Stomach (tissue), 4 donors: ENCODE measurements around the gene TRIM56.

Source experiments
- POLR2A ChIP-seq, 4 donors: fragments of 450-650 bp; IDR thresholded peaks; one replicate each; pipeline ENCODE4 v1.6.1; 2016; ENCODE audit warnings: antibody characterized with exemption in 4 of 4, control low read depth in 2 of 4, mild to moderate bottlenecking in 1 of 4, moderate library complexity in 1 of 4
- TF ChIP-seq, protein P1 (sequence below), 7 experiments: fragments of 450-650 bp in 4 of 7; fragments of 200-600 bp in 3 of 7; sonication (generic) in 3 of 7; IDR thresholded peaks; one replicate each; pipeline ENCODE4 v1.5.1; 2016 to 2019; ENCODE audit warnings: antibody characterized with exemption in 7 of 7, control low read depth in 2 of 7, mild to moderate bottlenecking in 1 of 7

DNA sequence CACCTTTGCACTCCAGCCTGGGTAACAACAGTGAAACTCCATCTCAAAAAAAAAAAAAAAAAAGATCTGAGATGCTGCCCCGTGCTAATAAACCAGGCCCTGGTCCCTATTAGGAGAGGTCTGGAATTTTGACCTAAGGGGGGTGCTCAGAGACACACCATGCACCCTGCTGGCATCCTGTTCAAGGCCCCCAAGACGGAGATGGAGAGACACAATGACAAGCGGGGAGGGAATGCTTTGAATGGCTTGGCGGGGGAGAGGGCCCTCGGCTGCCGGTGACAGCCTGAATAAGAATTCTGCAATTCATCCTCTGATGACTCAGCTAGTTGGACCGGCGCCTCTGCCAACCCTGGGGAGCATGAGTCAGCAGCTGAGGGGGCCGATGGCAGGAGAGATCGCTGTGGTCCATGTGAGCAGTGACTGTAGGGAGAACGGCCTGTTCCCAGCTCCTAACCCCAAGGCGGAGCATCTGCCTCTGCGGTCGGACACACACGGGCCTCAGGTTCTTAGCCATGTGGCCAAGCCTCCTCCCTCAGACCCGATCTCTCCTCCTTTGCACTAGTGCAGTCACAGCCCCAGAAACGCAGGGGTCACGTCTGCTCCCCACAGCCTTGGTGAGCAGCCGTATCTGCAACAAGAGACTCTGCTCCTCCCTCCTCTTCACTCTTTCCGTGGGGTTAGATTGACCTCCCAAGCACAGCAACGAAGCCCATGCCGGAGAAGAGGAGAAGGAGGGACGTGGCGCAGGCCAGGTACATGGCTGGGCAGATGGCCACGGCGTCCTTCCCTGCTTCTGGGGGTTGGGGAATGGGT, 14.9 kb downstream of the TRIM56 start:
- no peak for TF ChIP-seq POLR2A (IDR thresholded peaks at IDR 0.05)
- TF ChIP-seq, protein P1, sequence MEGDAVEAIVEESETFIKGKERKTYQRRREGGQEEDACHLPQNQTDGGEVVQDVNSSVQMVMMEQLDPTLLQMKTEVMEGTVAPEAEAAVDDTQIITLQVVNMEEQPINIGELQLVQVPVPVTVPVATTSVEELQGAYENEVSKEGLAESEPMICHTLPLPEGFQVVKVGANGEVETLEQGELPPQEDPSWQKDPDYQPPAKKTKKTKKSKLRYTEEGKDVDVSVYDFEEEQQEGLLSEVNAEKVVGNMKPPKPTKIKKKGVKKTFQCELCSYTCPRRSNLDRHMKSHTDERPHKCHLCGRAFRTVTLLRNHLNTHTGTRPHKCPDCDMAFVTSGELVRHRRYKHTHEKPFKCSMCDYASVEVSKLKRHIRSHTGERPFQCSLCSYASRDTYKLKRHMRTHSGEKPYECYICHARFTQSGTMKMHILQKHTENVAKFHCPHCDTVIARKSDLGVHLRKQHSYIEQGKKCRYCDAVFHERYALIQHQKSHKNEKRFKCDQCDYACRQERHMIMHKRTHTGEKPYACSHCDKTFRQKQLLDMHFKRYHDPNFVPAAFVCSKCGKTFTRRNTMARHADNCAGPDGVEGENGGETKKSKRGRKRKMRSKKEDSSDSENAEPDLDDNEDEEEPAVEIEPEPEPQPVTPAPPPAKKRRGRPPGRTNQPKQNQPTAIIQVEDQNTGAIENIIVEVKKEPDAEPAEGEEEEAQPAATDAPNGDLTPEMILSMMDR (IDR thresholded peaks at IDR 0.05) = no peak
